Body of pancreas (tissue), 4 donors: ENCODE measurements around the gene TXNDC11. TPM values are rescaled to one million over a fixed set of nuclear protein-coding genes. Genes with fewer than 3 reads are reported as not detected.

ENCODE experiments used
- ATAC-seq: fragments of 150-250 bp; one replicate; pipeline ENCODE4 v1.9.1; 2016
- DNase-seq, 4 donors: peaks; one replicate each; pipeline ENCODE4 v3.0.0-alpha.2; 2019
- H3K27ac ChIP-seq, 4 donors: fragments of 200-600 bp; sonication (generic); 1 replicate in 3 of 4; 2 replicates in 1 of 4; pipeline versions ENCODE4 v1.5.1 to v1.6.1; 2016 to 2019; ENCODE audit warnings: mild to moderate bottlenecking in 1 of 4, mixed read lengths in 1 of 4, moderate library complexity in 1 of 4
- H3K27me3 ChIP-seq, 2 donors: fragments of 200-600 bp; sonication (generic); one replicate each; pipeline ENCODE4 v1.6.0; 2016; ENCODE audit warnings: mild to moderate bottlenecking in 1 of 2
- H3K36me3 ChIP-seq, 2 donors: fragments of 200-600 bp; sonication (generic); replicated peaks in 1 of 2; 2 replicates each; pipeline ENCODE4 v1.5.1; 2016; ENCODE audit warnings: low read depth in 2 of 2; ENCODE audit not compliant: insufficient read depth in 1 of 2
- H3K4me1 ChIP-seq: fragments of 200-600 bp; sonication (generic); one replicate; pipeline ENCODE4 v1.6.0; 2016
- H3K4me3 ChIP-seq, 2 donors: fragments of 200-600 bp; sonication (generic); 1 replicate in 1 of 2; 2 replicates in 1 of 2; pipeline ENCODE4 v1.5.1; 2016 to 2019
- H3K9me3 ChIP-seq, 3 donors: fragments of 200-600 bp; sonication (generic); 1 replicate in 2 of 3; 2 replicates in 1 of 3; pipeline ENCODE4 v1.5.1; 2016
- POLR2A ChIP-seq, 3 donors: fragments of 450-650 bp; IDR thresholded peaks; one replicate each; pipeline ENCODE4 v1.6.1; 2016; ENCODE audit warnings: antibody characterized with exemption in 3 of 3, mild to moderate bottlenecking in 2 of 3
- WGBS, 2 donors: methylation state at CpG; one replicate each; pipeline ENCODE4 v1.1.5; 2017; 5-methylcytosine and 5-hydroxymethylcytosine counted together
- intact Hi-C: fragments of 100-400 bp; cut with DNase I; formaldehyde crosslinking; loops from one replicate; pipeline ENCODE4 v1.15.1; 2023
- total RNA-seq, 2 donors: library from RNA; depleted of rRNA; stranded (reverse); fragments of >200 nt; gene quantifications; one replicate each; pipeline ENCODE4 v1.1.0, GENCODE V29; 2016
- TF ChIP-seq, protein P1 (sequence below), 7 experiments: fragments of 450-650 bp in 4 of 7; fragments of 200-600 bp in 3 of 7; sonication (generic) in 3 of 7; IDR thresholded peaks; one replicate each; pipeline ENCODE4 v1.5.1; 2016 to 2019; ENCODE audit warnings: antibody characterized with exemption in 7 of 7

Gene TXNDC11
- total RNA-seq, 2 donors from 2014 or later = 38.4 to 90.3 TPM

DNA sequence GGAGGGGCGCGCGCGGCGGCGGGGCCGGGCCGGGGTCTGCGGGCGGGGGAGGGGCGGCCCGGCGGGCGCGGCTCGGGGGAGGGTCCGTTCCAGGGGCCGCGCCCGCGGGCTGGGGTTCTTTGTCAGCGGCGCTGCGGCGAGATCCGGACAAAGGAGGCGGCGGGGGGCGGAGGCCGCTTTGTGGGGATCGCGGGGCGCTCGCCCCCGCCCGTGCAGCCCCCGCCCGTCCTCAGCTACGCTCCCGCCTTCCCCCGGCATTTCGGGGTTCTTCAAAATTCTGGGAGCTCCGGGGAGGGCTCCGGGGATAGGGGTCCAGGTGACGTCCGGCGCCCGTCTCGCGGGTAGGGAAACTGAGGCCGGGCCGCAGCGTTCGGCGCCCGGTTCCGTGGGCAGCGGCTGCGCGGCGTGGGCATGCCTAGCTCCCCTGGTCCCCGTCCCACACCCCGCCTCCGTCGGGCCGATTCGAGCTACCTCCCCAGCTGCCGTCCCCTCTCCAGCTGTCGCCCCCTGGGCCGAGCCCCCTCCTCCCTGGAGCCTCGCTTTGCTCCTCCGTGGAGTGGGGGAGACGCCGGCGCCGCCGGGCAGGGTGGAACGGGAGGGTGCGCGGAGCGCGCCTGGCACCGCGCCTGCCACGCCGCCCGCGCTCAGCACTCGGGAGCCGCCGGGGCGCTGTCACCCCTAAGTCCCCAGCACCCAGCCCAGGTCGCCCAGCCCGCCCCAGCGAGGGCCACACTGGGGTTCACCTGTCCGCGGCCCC is 73.9 kb downstream of the TXNDC11 start:
- H3K4me3 ChIP-seq = peak overlapping the region; percentile 65 to 83
- H3K9me3 ChIP-seq = no peaks in the 10 kb centered on the region
- H3K4me1 ChIP-seq = peaks cover 41% of the 10 kb centered on the region
- 0 to 1% methylated on average over 6 to 60 of the region's 97 CpGs for WGBS, 2 donors
- intact Hi-C loops = no loop called here
- no peaks in the 10 kb centered on the region for H3K27me3 ChIP-seq
- DNase-seq (peak in 1 of 4 donors; percentile 34), ATAC-seq (peak; percentile 16)
- H3K27ac ChIP-seq = peak overlapping the region; percentile 27 to 58 (median 46)
- no peaks in the 10 kb centered on the region for H3K36me3 ChIP-seq
- TF ChIP-seq, protein P1, sequence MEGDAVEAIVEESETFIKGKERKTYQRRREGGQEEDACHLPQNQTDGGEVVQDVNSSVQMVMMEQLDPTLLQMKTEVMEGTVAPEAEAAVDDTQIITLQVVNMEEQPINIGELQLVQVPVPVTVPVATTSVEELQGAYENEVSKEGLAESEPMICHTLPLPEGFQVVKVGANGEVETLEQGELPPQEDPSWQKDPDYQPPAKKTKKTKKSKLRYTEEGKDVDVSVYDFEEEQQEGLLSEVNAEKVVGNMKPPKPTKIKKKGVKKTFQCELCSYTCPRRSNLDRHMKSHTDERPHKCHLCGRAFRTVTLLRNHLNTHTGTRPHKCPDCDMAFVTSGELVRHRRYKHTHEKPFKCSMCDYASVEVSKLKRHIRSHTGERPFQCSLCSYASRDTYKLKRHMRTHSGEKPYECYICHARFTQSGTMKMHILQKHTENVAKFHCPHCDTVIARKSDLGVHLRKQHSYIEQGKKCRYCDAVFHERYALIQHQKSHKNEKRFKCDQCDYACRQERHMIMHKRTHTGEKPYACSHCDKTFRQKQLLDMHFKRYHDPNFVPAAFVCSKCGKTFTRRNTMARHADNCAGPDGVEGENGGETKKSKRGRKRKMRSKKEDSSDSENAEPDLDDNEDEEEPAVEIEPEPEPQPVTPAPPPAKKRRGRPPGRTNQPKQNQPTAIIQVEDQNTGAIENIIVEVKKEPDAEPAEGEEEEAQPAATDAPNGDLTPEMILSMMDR (IDR thresholded peaks at IDR 0.05) = no peak
- no peak for TF ChIP-seq POLR2A (IDR thresholded peaks at IDR 0.05)

GRCh38 chr16:11667824-11668622 is 74.6 kb downstream of the TXNDC11 start, which contains the start of gene SNN:
TSS of gene SNN (plus strand) at chr16:11668455. CDS start at chr16:11676060, 7,605 bp downstream.
- DNase-seq (peak; percentile 87 to 92 (median 90)), ATAC-seq (peak; percentile 94)
- WGBS, 2 donors = 7 to 28% methylated on average over 17 to 72 of the region's 93 CpGs
- Histone ChIP-seq H3K27ac (peak within 1 kb of the TSS; percentile 27 to 58 (median 46)), H3K4me1 (peaks cover 33% of the 10 kb centered on the region), H3K4me3 (peak within 1 kb of the TSS; percentile 65 to 83), H3K9me3 (no peaks in the 10 kb centered on the region), H3K27me3 (no peaks in the 10 kb centered on the region), H3K36me3 (no peaks in the 10 kb centered on the region)
- intact Hi-C loops = no loop called here
- TF ChIP-seq, protein P1 (IDR thresholded peaks at IDR 0.05) = no peak
- peak in 1 of 3 donors; percentile 19 for TF ChIP-seq POLR2A (IDR thresholded peaks at IDR 0.05)

DNA sequence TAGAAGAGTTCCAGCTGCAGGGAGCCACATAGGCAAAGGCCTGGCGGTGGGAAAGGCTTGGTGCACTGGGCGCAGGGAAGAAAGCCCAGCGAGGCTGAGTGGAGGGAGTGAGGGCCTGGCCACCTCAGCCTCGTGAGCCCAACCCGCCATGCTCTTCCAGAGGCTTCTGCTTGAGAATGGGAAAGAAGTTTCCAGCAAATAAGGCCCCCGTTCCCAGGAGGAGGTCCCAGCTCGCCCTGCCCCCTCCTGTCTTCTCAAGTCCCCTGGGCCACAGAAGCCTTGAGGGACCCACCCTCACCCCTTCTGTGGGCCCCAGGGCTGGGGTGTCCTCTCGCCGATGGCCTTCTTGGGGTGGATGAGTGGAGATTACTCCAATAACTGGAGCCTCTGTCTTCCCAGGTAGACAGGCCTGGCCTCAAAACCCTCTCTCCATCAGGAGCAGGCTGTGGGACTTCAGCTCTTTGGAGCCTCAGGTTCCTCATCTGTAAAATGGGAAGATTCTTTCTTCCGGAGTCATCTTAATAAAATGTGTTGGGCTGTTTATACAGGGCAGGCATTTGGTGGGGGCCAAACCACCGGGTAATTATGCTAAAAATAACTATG is 75.3 kb downstream of the TXNDC11 start:
- Histone ChIP-seq H3K4me1 (peaks cover 26% of the 10 kb centered on the region), H3K27ac (peak overlapping the region in 1 of 4 donors; percentile 10), H3K9me3 (no peaks in the 10 kb centered on the region), H3K27me3 (no peaks in the 10 kb centered on the region), H3K4me3 (no peak overlapping the region), H3K36me3 (no peaks in the 10 kb centered on the region)
- no peak for ATAC-seq
- intact Hi-C loops = no loop called here
- no peak for DNase-seq
- 85 to 89% methylated on average over 9 to 11 of the region's 11 CpGs for WGBS, 2 donors
- TF ChIP-seq, protein P1 (IDR thresholded peaks at IDR 0.05) = no peak
- no peak for TF ChIP-seq POLR2A (IDR thresholded peaks at IDR 0.05)

DNA sequence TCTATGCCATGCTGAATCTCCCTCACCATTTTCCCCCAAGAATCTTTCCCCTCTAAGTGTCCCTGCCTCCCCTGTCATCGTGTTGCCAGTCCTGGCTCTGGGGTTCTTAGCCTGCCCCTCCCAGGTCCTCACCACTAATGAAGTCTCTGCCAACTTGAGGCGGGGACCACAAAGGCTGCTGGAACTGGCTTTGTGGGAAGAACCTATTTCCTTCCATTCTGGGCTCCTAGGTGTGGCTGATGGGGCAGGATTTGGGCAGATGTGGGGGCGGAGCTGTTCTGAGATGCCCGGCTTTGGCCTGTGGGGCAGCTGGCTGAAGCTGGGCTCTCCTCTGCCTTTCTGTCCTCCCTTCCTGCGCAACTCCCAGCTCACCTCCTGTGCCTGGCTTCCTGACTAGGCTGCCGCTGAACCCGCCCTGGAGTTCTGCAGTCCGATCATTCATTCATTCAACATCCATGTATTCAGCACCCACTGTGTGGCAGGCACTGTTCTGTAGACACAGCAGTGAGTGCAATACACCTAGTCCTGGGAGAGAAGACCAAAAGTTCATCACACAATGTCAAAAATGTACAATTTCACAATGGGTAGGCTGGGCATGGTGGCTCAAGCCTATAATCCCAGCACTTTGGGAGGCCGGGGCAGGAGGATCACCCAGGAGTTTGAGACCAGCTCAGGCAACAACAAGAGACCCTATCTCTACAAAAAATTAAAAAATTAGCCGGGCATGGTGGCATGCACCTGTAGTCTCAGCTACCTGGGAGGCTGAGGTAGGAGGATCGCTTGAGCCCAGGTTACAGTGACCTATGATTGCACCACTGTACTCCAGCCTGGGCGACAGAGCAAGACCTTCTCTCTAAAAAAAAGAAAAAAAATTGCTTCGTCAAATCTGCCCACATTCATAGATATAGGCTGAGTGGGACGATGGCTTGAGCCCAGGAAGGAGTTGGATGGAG is 76.3 kb downstream of the TXNDC11 start:
- Histone ChIP-seq H3K4me1 (peaks cover 23% of the 10 kb centered on the region), H3K27ac (no peak overlapping the region), H3K36me3 (no peaks in the 10 kb centered on the region), H3K4me3 (no peak overlapping the region), H3K27me3 (no peaks in the 10 kb centered on the region), H3K9me3 (no peaks in the 10 kb centered on the region)
- no peak for DNase-seq
- no peak for ATAC-seq
- 80 to 83% methylated on average over 13 to 14 of the region's 14 CpGs for WGBS, 2 donors
- no peak for TF ChIP-seq POLR2A (IDR thresholded peaks at IDR 0.05)
- intact Hi-C loops = no loop called here
